DND-41 (cell line): ENCODE results near the gene RBMX.

Source experiments
- CTCF ChIP-seq: IDR thresholded peaks from 2 replicates; pipeline ENCODE4 v1.5.1; 2012; ENCODE audit warnings: borderline replicate concordance, low read length, moderate library complexity, mild to moderate bottlenecking; ENCODE audit not compliant: poor library complexity, severe bottlenecking; ENCODE audit errors: extremely low read depth
- EZH2 ChIP-seq: IDR thresholded peaks from 3 replicates; pipeline ENCODE4 v1.6.1; 2012; ENCODE audit warnings: borderline replicate concordance, low read depth, mild to moderate bottlenecking, moderate library complexity, low read length, inconsistent platforms; ENCODE audit not compliant: severe bottlenecking

- TF ChIP-seq CTCF (no peak), EZH2 (no peak)
Observed at GRCh38 chrX:136856551-136856950, 24.0 kb downstream of the RBMX start.
